ENCODE measurements around the gene SRPK1.

SRPK1 gene

GRCh38 chr6:35936681-35937359, 15.9 kb upstream of the SRPK1 start:
- TF ChIP-seq CTCF (IDR thresholded peaks at IDR 0.05) = no peak

- TF ChIP-seq CTCF (IDR thresholded peaks at IDR 0.05) = no peak
Observed at GRCh38 chr6:35935469-35935868, 14.6 kb upstream of the SRPK1 start.

- TF ChIP-seq CTCF (IDR thresholded peaks at IDR 0.05) = no peak
Observed at GRCh38 chr6:35933844-35934243, 12.9 kb upstream of the SRPK1 start.

GRCh38 chr6:35931120-35931561, 10.2 kb upstream of the SRPK1 start:
- TF ChIP-seq CTCF (IDR thresholded peaks at IDR 0.05) = no peak

- no peak for TF ChIP-seq CTCF (IDR thresholded peaks at IDR 0.05)
Observed at GRCh38 chr6:35929601-35930000, 8.7 kb upstream of the SRPK1 start.

- no peak for TF ChIP-seq CTCF (IDR thresholded peaks at IDR 0.05)
Observed at GRCh38 chr6:35926509-35927215, 5.8 kb upstream of the SRPK1 start.

- no peak for TF ChIP-seq CTCF (IDR thresholded peaks at IDR 0.05)
Observed at GRCh38 chr6:35925961-35926360, 5.1 kb upstream of the SRPK1 start.

All from LNCAP (cell line).